Right ventricle myocardium inferior (tissue), 1 donor: ENCODE results near the gene ARHGEF1. TPM values are rescaled to one million over a fixed set of nuclear protein-coding genes. Genes with fewer than 3 reads are reported as not detected.

Source experiments
- ATAC-seq: fragments of 200-7000 bp; cut with Tn5 transposase; one replicate; pipeline ENCODE4 v1.9.1; 2020; ENCODE audit warnings: mild to moderate bottlenecking, moderate library complexity
- DNase-seq: peaks from one replicate; pipeline ENCODE4 v3.0.0; 2021; ENCODE audit errors: missing footprints
- intact Hi-C: fragments of 100-400 bp; cut with DNase I; formaldehyde crosslinking; loops from one replicate; pipeline ENCODE4 v1.11.0; 2022
- long read RNA-seq: library from polyadenylated mRNA; unstranded; transcript quantifications from one replicate; pipeline ENCODE4 v2.0.0, GENCODE V29; 2021
- total RNA-seq: library from RNA; stranded (reverse); fragmentation: NEBNext Ultra II Directional; extraction: Animal tissue kit (Norgen Biotek cat#: 25700); gene quantifications from one replicate; pipeline ENCODE4 v1.2.1, GENCODE V29; 2021
- donor health status: DM: no; HTN: yes; CAD: no; lungs with severe emphysema.

The ARHGEF1 gene
- total RNA-seq, result 31.6 TPM
- long read RNA-seq, transcript ARHGEF1-203 (29 exons, 3,243 nt), result major isoform, 8 of 31 reads
- long read RNA-seq, partial matches to known transcripts, result 6 of 31 reads
- long read RNA-seq, other reads (novel, unspliced or antisense), result 13 of 31 reads

DNA sequence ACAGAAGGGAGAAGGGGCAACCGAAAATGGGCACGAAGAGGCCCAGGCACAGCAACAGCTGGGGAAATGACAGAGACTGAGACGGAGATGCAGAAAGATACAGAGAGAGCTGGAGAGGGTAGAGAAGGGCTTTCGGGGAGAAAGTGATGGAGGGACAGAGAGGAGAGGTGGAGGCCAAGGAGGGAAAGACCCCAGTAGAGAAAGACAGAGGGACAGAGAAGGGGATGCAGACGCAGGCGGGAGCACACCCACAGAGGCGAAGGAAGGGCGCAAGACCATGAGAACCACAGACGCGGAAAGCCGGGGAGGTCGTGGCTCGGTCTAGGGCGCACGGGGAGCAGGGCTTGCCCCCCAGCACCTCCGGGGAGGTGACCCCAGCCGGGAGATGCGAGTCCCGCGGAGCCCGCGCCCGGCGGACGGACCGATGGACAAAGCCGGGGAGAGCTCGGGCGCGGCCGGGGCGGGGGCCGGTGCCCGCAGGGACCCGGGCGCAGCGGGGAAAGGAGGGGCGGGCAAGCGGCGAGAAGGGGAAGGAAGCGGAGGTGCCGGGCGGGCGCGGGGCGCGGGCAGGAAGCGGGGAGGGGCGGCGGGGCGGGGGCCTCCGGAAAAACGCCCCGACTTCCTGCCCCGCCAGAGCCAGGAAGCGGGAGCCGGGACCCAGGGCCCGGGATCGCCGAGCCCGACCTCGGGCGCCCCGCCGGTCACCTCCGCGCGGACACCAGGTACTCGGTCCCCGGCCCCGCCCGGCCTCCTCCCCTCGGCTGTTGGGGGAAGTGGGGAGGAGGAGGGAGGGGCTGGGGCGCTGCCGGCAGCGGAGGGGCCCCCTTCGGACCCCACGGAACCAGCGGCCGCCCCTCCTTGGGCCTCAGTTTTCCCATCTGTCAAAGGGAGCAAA lies at the start of gene ARHGEF1:
TSS of gene ARHGEF1 (plus strand) at position 617 of the 895 bp plus-strand sequence. CDS start 4,899 bp downstream, outside the sequence.
- intact Hi-C loops, result no loop called here
- DNase-seq (peak; percentile 89), ATAC-seq (peak; percentile 37)

DNA sequence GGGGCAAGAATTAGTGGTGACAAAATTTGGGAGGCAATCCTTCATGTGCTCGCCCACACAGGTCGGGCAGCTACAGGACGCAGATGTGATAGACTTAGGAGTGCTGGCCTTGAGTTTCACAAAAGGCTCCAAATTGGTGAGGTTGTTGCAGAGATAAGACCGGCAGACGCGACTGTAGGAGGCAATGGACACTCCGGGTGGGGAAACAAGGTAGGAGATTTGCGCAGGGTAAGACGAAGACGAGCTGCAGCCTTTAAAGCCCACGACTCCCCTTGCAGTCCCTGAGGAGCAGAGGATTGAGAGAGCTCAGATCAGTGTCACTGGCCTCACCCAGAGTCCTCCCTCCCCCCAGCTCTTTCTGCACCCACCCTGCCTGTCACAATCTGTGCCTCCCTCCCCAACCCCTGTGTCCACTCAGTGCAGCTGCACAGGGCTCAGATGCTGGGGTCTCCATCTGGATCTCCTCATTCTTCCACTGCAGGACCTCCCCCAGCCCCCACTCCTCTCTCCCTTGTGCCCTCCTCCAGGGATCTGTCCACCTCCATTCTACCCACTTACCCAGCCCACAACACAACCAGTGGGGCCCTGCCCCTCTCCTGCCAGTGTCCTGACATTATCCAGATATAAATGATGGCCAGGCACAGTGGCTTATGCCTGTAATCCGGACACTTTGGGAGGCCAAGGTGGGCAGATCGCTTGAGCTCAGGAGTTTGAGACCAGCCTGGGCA lies 44.8 kb upstream of the ARHGEF1 start:
- no peak for DNase-seq
- no peak for ATAC-seq
- intact Hi-C loops, result no loop called here

DNA sequence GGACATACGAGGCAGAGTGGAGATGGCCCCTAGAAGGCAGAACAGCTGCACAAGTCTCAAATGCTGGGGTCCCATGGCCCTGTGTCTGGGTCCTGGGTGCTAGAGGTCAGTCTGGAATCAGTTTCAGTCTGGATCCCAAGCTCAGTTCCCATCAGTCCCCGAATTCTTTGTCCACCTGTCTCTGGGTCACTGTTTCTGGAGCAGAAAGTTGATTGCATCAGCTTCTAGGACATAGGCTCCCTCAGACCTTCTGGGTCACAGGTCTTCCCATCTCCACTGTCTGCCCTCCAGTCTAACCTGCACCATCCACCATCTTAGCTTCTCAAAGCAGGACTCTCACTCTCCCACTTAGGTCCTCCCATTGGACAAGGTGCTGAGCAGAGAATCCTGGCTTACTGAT lies 43.8 kb upstream of the ARHGEF1 start:
- intact Hi-C loops, result no loop called here
- ATAC-seq (no peak), DNase-seq (no peak)

GRCh38 chr19:41843371-41843770 lies 39.6 kb upstream of the ARHGEF1 start:
- intact Hi-C loops, result no loop called here
- DNase-seq (no peak), ATAC-seq (no peak)

DNA sequence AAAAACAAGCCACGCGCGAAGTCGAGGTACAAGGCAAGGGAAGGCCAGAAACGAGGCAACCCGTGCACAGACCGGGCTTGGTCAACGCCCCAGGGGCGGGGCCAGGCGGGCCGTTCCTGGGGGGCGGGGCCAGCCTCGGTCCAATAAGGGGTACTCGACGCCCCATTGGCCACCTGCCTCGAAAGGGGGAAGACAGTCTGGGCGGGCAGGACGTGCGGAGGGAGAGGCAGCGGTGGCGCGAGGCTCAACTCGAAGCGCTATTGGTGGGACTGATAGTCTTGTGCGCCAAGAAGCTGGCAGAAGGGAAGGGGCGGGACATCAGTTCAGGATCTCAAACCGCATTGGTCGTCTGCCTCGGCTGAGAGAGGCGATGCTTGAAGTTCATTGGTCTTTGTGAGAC lies 38.4 kb upstream of the ARHGEF1 start, which contains the start of gene LYPD4:
TSS of gene LYPD4 (minus strand) at position 83 of the 400 bp plus-strand sequence. CDS start 5,398 bp downstream, outside the sequence.
- DNase-seq (no peak), ATAC-seq (no peak)
- intact Hi-C loops, result no loop called here

- intact Hi-C loops, result no loop called here
- ATAC-seq, result no peak
- no peak for DNase-seq
Observed at GRCh38 chr19:41845001-41845050, 38.2 kb upstream of the ARHGEF1 start, which contains the start of gene DMRTC2. Gene DMRTC2 (plus strand): TSS chr19:41845042. CDS start chr19:41847429, 2,387 bp downstream.

DNA sequence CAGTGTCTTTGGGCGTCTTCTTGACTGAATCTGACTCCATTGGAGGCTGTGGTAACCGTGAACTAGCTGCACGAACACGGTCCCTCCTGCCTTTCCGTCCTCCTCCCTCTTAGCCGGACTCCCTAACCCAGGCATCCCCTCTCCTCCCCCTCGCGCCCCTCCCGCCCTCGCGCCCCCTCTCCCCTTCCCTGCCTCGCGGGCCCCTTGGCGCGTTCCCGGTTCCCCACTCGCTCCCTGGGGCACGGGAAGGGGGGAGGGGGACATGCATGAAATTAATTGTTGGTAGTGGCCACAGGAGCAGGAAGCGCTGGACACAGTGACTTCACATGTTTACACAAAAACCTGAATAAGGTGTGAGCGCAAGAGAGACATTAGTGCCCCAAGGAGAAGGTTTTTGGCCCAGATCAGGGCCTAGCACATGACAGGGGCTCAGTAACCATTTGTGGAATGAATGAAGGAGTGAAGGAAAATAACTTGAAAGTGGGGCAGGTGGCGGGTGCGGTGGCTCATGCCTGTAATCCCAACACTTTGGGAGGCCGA lies 37.9 kb upstream of the ARHGEF1 start:
- DNase-seq, result no peak
- no peak for ATAC-seq
- intact Hi-C loops, result no loop called here

DNA sequence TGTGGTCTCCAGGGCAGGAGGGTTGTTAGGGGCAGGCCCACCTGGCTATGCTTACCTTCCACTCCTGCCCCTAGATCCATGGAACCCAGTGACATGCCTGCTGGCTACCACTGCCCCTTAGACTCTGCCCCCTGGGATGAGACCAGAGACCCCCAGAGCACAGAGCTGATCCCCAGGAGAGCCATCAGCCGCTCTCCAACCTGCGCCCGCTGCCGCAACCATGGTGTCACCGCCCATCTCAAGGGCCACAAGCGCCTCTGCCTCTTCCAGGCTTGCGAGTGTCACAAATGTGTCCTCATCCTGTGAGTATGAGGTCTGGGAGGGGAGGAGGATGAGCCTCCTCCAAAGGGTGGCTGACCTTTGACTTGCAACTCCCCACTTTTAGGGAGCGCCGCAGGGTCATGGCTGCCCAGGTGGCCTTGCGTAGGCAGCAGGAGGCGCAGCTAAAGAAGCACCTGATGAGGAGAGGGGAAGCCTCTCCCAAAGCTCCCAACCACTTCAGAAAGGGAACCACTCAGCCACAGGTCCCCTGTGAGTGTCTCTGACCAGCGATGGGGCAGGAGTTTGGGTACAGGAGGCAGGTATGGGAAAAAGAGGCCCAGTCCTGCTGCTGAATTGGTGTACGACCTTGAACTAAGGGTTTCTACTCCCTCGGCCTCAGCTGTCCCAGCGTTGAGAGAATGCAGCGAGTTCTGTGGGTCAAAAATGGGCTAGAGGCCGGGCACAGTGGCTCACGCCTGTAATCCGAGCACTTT lies 35.5 kb upstream of the ARHGEF1 start:
- DNase-seq, result no peak
- ATAC-seq, result no peak
- intact Hi-C loops, result no loop called here

DNA sequence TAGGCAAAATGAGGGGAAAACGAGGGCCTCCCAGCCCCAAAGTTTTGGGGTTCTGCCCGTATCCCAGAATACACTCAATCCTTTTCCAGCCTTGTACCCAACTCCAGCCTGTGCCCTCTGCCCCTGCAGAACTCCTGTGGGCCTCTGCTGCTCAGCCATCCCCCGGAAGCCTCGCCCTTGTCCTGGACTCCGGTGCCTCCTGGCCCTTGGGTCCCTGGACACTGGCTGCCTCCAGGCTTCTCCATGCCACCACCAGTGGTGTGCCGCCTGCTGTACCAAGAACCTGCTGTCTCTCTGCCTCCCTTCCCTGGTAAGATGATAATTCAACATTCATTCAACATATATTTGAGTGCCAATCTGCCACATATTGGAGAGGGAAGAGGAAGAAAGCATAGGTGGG lies 34.3 kb upstream of the ARHGEF1 start:
- DNase-seq, result no peak
- ATAC-seq, result no peak
- intact Hi-C loops, result no loop called here

- DNase-seq, result no peak
- intact Hi-C loops, result no loop called here
- no peak for ATAC-seq
Observed at GRCh38 chr19:41849067-41849466, 33.9 kb upstream of the ARHGEF1 start.

DNA sequence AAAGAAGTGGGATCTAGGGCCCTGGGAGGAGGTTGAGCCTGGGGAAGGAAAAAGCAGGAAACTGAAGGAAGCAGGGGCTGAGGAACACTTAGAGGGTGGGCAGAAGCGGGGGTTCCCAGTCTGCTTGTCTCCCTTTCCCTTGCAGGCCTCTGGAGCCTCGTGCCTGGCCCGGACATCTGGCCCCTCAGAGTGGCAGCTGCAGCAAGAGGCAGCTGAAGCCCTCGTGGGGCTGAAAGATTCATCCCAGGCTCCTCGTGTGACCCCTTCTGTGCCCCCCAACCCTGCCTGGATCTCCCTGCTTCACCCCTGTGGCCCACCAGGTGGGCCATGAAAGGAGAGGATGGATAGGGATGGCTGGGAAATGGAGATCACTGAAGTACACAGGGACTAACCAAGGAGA lies 32.6 kb upstream of the ARHGEF1 start:
- ATAC-seq (no peak), DNase-seq (no peak)
- intact Hi-C loops, result no loop called here

- intact Hi-C loops, result no loop called here
- ATAC-seq, result no peak
- DNase-seq, result no peak
Observed at GRCh38 chr19:41851456-41851855, 31.5 kb upstream of the ARHGEF1 start.

GRCh38 chr19:41853344-41853743 lies 29.6 kb upstream of the ARHGEF1 start:
- DNase-seq (no peak), ATAC-seq (no peak)
- intact Hi-C loops, result no loop called here

DNA sequence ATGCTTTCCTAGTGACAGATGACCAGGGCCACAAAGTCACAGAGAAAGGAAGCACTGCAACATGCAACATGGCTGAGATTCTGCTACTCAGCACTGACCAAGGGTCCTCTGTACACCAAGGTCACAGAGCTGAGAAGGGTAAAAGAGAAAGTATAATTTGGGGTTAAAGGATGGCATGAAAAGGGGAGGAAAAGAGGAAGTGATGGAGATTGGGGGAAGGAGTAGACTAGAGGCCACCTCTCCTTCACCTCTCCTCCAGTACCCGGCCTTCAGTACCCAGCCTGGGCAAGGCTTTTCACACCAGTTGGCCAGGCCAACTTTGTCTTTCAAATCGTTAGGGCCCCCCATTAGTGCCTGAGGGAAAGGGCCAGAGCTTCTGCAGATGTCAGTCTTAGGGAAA lies 29.2 kb upstream of the ARHGEF1 start:
- ATAC-seq, result no peak
- intact Hi-C loops, result no loop called here
- DNase-seq, result no peak

- intact Hi-C loops, result loop anchor here (1.0 kb wide), 1 partner anchor 25 kb away; no protein-coding TSS in a partner anchor
- DNase-seq, result no peak
- no peak for ATAC-seq
Observed at GRCh38 chr19:41859213-41859617, 23.8 kb upstream of the ARHGEF1 start.

DNA sequence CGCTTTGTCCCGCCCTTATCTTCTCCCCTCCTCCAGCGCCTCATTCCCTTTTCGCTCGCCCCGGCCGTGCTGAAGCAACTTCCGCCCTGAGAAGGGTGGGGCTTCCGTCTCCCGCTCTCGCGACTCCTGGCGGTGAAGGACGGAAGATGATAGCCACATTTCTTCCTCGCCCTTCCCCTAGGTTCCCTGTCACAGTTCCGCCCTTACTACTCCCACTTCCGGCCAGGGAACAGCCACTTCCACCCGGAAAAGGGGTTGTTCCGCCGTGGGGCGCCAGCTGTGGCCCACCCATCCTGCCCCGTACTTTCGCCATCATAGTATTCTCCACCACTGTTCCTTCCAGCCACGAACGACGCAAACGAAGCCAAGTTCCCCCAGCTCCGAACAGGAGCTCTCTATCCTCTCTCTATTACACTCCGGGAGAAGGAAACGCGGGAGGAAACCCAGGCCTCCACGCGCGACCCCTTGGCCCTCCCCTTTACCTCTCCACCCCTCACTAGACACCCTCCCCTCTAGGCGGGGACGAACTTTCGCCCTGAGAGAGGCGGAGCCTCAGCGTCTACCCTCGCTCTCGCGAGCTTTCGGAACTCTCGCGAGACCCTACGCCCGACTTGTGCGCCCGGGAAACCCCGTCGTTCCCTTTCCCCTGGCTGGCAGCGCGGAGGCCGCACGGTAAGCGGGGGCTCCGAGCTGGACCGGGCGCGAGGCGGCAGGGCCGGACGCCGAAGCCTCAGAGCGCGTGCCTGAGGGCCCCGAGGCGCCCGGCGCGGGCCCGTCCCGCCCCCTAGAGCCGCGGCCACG lies 23.2 kb upstream of the ARHGEF1 start, which contains the start of gene RPS19:
TSS of gene RPS19 (plus strand) at position 638 of the 801 bp plus-strand sequence. CDS start 520 bp downstream, outside the sequence.
- ATAC-seq, result peak; percentile 97
- intact Hi-C loops, result loop anchor here (1.0 to 5.0 kb wide), 2 partner anchors 24 to 97 kb away; partner anchors contain the start of gene RABAC1
- DNase-seq, result peak; percentile 99

DNA sequence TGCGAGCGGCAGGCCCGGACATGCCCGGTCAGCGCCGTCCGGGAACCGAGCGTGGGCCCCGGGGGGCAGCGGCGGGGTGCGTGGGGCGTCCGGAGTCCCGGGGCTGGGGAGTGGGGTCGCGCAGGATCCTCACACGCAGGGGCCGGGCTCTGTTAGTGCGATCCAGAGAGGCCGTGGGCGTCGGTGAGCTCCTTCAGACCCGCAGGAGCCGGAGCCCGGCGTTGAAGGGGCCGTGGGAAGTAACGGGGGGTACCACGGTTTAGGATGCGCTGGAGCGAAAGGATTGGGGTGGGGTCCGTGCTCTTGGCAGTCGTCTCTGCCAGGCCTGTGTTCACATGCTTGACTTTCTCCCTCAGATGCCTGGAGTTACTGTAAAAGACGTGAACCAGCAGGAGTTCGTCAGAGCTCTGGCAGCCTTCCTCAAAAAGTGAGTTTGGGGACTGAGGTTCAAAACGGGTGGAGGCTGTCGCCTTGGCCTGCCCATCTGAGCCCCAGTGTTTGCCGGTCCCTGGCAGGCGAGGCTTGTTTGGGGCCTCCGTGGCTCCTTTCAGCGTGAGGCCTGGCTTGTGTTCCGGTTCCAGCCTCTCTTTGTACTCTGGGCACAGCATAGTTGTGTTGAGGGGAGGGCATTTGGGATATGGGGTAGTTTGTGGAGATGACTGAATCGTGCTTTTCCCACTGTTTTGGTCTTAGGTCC lies 22.4 kb upstream of the ARHGEF1 start:
- ATAC-seq, result no peak
- intact Hi-C loops, result loop anchor here (5.0 kb wide), 1 partner anchor 97 kb away; the partner anchor contains the start of gene RABAC1
- peak; percentile 76 for DNase-seq
